Suprapubic skin (tissue), 4 donors: ENCODE measurements around the gene SUMF1. TPM values are rescaled to one million over a fixed set of nuclear protein-coding genes. Genes with fewer than 3 reads are reported as not detected.

Source experiments
- DNase-seq, 2 donors: peaks; one replicate each; pipeline ENCODE4 v3.0.0-alpha.2; 2019; ENCODE audit warnings: low spot score in 2 of 2
- H3K27ac ChIP-seq: fragments of 200-600 bp; sonication (generic); one replicate; pipeline ENCODE4 v1.5.1; 2019
- H3K27me3 ChIP-seq: fragments of 200-600 bp; sonication (generic); one replicate; pipeline ENCODE4 v1.5.1; 2019
- H3K36me3 ChIP-seq: fragments of 200-600 bp; sonication (generic); one replicate; pipeline ENCODE4 v1.5.1; 2019
- H3K4me1 ChIP-seq: fragments of 200-600 bp; sonication (generic); one replicate; pipeline ENCODE4 v1.5.1; 2019
- H3K4me3 ChIP-seq: fragments of 200-600 bp; sonication (generic); one replicate; pipeline ENCODE4 v1.5.1; 2019; ENCODE audit warnings: mild to moderate bottlenecking
- H3K9me3 ChIP-seq: fragments of 200-600 bp; sonication (generic); one replicate; pipeline ENCODE4 v1.5.1; 2019
- CTCF ChIP-seq, 2 donors: fragments of 200-600 bp in 1 of 2; fragments of 450-650 bp in 1 of 2; sonication (generic) in 1 of 2; IDR thresholded peaks; one replicate each; pipeline ENCODE4 v1.5.1; 2016 to 2019; ENCODE audit warnings: antibody characterized with exemption in 2 of 2, mild to moderate bottlenecking in 1 of 2, moderate library complexity in 1 of 2
- EP300 ChIP-seq: sonication (generic); formaldehyde crosslinking; IDR thresholded peaks from one replicate; pipeline ENCODE4 v1.6.1; 2017; ENCODE audit warnings: antibody characterized with exemption
- POLR2A ChIP-seq, 2 donors: fragments of 450-650 bp; IDR thresholded peaks; one replicate each; pipeline ENCODE4 v1.6.1; 2017; ENCODE audit warnings: antibody characterized with exemption in 2 of 2, mild to moderate bottlenecking in 2 of 2, moderate library complexity in 2 of 2
- POLR2AphosphoS5 ChIP-seq, 3 donors: sonication (generic); formaldehyde crosslinking; IDR thresholded peaks; one replicate each; pipeline ENCODE4 v1.6.1; 2017; ENCODE audit warnings: antibody characterized with exemption in 3 of 3
- whole genome bisulfite sequencing: methylation state at CpG from one replicate; pipeline ENCODE4 v1.1.5; 2018; 5-methylcytosine and 5-hydroxymethylcytosine counted together
- total RNA-seq, 4 donors: library from RNA; depleted of rRNA; stranded (reverse); fragments of >200 nt; gene quantifications; one replicate each; pipeline ENCODE4 v1.1.0, GENCODE V29; 2016

The SUMF1 gene
- total RNA-seq, 4 donors from 2014 or later = 38.9 to 47.3 (median 42.3) TPM

GRCh38 chr3:4429648-4430350 lies 37.3 kb downstream of the SUMF1 start:
- 79% methylated on average over 6 of the region's 6 CpGs for WGBS
- H3K27ac ChIP-seq = no peak overlapping the region
- H3K4me1 ChIP-seq = no peaks in the 10 kb centered on the region
- no peaks in the 10 kb centered on the region for H3K36me3 ChIP-seq
- no peaks in the 10 kb centered on the region for H3K9me3 ChIP-seq
- no peak overlapping the region for H3K4me3 ChIP-seq
- H3K27me3 ChIP-seq = no peaks in the 10 kb centered on the region
- DNase-seq = no peak
- TF ChIP-seq EP300 (no peak), POLR2AphosphoS5 (IDR thresholded peaks at IDR 0.05) (no peak), CTCF (IDR thresholded peaks at IDR 0.05) (no peak)

- Histone ChIP-seq H3K4me3 (no peak overlapping the region), H3K9me3 (no peaks in the 10 kb centered on the region), H3K36me3 (no peaks in the 10 kb centered on the region), H3K4me1 (no peaks in the 10 kb centered on the region), H3K27ac (no peak overlapping the region), H3K27me3 (no peaks in the 10 kb centered on the region)
- TF ChIP-seq POLR2AphosphoS5 (IDR thresholded peaks at IDR 0.05) = no peak
- TF ChIP-seq EP300 = no peak
- no peak for TF ChIP-seq POLR2A (IDR thresholded peaks at IDR 0.05)
- TF ChIP-seq CTCF (IDR thresholded peaks at IDR 0.05) = no peak
- 30% methylated on average over 4 of the region's 4 CpGs for WGBS
- DNase-seq = no peak
These were observed 40.2 kb downstream of the SUMF1 start for GRCh38 chr3:4426782-4427344.

- no peak overlapping the region for H3K27ac ChIP-seq
- H3K4me3 ChIP-seq = no peak overlapping the region
- H3K9me3 ChIP-seq = no peaks in the 10 kb centered on the region
- no peaks in the 10 kb centered on the region for H3K4me1 ChIP-seq
- TF ChIP-seq CTCF (IDR thresholded peaks at IDR 0.05) (no peak), POLR2A (IDR thresholded peaks at IDR 0.05) (no peak), EP300 (no peak), POLR2AphosphoS5 (IDR thresholded peaks at IDR 0.05) (no peak)
- DNase-seq = no peak
- H3K27me3 ChIP-seq = no peaks in the 10 kb centered on the region
- WGBS = 76% methylated on average over 3 of the region's 3 CpGs
- no peaks in the 10 kb centered on the region for H3K36me3 ChIP-seq
These were observed 40.7 kb downstream of the SUMF1 start for GRCh38 chr3:4426261-4426781.

- no peaks in the 10 kb centered on the region for H3K27me3 ChIP-seq
- H3K4me1 ChIP-seq = no peaks in the 10 kb centered on the region
- H3K4me3 ChIP-seq = no peak overlapping the region
- no peak for DNase-seq
- 79% methylated on average over 4 of the region's 4 CpGs for WGBS
- H3K36me3 ChIP-seq = no peaks in the 10 kb centered on the region
- no peak overlapping the region for H3K27ac ChIP-seq
- H3K9me3 ChIP-seq = no peaks in the 10 kb centered on the region
- TF ChIP-seq POLR2AphosphoS5 (IDR thresholded peaks at IDR 0.05) (no peak), POLR2A (IDR thresholded peaks at IDR 0.05) (no peak), CTCF (IDR thresholded peaks at IDR 0.05) (no peak), EP300 (no peak)
These were observed 41.4 kb downstream of the SUMF1 start for GRCh38 chr3:4425707-4426106.

- no peaks in the 10 kb centered on the region for H3K4me1 ChIP-seq
- DNase-seq = no peak
- no peak overlapping the region for H3K4me3 ChIP-seq
- H3K9me3 ChIP-seq = no peaks in the 10 kb centered on the region
- no peaks in the 10 kb centered on the region for H3K27me3 ChIP-seq
- no peak overlapping the region for H3K27ac ChIP-seq
- TF ChIP-seq CTCF (IDR thresholded peaks at IDR 0.05) (no peak), POLR2AphosphoS5 (IDR thresholded peaks at IDR 0.05) (no peak), EP300 (no peak), POLR2A (IDR thresholded peaks at IDR 0.05) (no peak)
- no peaks in the 10 kb centered on the region for H3K36me3 ChIP-seq
These were observed 42.0 kb downstream of the SUMF1 start for GRCh38 chr3:4425055-4425454.
